Cardiac fibroblast (primary cell): Measurements from ENCODE around the gene DCLRE1B.

Experiments
- DNase-seq, 2 donors: peaks; one replicate each; pipeline versions ENCODE4 v3.0.0 to v3.0.0-alpha.2; 2010; ENCODE audit warnings: low read depth in 2 of 2
- H3K4me3 ChIP-seq, 2 donors: replicated peaks in 1 of 2; 1 replicate in 1 of 2; 2 replicates in 1 of 2; pipeline ENCODE4 v1.5.1; 2011; ENCODE audit warnings: low read depth in 2 of 2, low read length in 2 of 2, mild to moderate bottlenecking in 2 of 2, moderate library complexity in 1 of 2
- TF ChIP-seq, protein P1 (sequence below): IDR thresholded peaks from one replicate; pipeline ENCODE4 v1.5.1; 2011; ENCODE audit warnings: low read depth, mild to moderate bottlenecking, low read length, inconsistent platforms

DCLRE1B gene

DNA sequence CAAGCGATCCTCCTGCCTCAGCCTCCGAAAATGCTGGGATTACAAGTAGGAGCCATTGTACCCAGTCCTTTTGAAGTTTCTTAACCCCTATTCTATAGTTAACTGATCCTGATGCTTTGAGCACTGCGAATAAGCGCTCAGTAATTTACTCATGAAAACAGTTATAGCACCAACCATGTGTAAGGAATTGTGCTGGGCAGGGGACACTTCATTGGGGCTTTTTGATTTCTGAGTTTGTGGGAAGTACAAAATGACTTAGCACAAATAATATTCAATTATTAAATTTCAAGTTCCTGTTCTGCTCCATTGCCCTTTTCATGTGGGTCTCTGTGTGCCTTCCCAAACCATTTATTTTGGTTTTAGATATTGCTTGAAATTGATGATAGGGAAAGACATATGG lies 17.8 kb downstream of the DCLRE1B start:
- no peak for DNase-seq
- H3K4me3 ChIP-seq, result no peak overlapping the region
- TF ChIP-seq, protein P1, sequence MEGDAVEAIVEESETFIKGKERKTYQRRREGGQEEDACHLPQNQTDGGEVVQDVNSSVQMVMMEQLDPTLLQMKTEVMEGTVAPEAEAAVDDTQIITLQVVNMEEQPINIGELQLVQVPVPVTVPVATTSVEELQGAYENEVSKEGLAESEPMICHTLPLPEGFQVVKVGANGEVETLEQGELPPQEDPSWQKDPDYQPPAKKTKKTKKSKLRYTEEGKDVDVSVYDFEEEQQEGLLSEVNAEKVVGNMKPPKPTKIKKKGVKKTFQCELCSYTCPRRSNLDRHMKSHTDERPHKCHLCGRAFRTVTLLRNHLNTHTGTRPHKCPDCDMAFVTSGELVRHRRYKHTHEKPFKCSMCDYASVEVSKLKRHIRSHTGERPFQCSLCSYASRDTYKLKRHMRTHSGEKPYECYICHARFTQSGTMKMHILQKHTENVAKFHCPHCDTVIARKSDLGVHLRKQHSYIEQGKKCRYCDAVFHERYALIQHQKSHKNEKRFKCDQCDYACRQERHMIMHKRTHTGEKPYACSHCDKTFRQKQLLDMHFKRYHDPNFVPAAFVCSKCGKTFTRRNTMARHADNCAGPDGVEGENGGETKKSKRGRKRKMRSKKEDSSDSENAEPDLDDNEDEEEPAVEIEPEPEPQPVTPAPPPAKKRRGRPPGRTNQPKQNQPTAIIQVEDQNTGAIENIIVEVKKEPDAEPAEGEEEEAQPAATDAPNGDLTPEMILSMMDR, result no peak

DNA sequence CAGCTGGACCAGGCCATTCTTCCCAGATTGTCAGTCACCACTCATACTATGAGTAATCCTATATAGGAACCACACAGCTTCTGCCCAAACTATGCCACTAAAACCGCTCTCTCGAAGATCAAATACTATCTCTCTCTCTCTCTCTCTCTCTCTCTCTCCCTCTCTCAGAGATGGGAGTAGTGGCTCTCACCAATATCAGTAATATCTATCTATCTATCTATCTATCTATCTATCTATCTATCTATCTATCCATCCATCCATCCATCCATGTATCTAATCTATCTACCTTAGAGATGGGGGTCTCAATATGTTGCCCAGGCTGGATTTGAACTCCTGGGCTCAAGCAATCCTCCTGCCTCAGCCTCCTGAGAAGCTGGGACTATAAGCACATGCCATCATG lies 19.3 kb downstream of the DCLRE1B start:
- no peak for DNase-seq
- no peak overlapping the region for H3K4me3 ChIP-seq
- TF ChIP-seq, protein P1, result no peak

DNA sequence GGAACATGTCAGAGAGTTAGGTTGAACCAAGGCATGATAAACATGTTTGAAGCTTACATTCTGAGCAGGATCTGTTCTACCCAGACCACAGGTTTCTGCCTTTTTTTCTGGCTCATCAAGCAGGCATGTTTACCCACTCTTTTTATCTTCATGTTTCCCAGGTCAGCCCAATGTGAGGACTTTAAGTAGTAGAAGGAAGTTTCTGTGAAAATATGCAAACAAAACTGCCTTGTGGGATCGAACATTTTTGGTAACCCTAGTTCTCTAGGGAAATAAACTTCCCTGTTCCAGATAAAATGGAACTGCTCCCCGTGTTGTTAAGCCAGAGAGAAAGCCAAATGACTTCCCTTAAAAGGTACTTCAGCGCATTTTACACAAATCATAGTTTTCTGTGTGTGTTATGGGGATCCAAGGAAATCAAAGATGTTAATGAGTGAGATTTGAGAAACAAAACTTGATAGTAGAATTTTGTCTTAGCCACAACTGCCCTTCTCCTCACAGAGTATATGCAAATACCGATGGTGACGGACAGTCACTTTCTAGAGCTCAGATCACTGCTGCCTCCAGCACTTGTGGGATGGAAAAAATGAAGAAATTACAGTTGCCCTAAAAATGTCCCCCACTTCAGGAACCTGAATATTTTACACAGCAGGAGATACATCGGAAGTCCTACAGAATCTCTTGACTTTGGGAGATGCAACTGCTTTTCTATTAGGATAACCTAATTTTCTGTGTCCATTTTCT lies 23.2 kb downstream of the DCLRE1B start:
- peak overlapping the region; percentile 88 to 89 for H3K4me3 ChIP-seq
- TF ChIP-seq, protein P1, result no peak
- DNase-seq, result peak in 1 of 2 donors; percentile 26

DNA sequence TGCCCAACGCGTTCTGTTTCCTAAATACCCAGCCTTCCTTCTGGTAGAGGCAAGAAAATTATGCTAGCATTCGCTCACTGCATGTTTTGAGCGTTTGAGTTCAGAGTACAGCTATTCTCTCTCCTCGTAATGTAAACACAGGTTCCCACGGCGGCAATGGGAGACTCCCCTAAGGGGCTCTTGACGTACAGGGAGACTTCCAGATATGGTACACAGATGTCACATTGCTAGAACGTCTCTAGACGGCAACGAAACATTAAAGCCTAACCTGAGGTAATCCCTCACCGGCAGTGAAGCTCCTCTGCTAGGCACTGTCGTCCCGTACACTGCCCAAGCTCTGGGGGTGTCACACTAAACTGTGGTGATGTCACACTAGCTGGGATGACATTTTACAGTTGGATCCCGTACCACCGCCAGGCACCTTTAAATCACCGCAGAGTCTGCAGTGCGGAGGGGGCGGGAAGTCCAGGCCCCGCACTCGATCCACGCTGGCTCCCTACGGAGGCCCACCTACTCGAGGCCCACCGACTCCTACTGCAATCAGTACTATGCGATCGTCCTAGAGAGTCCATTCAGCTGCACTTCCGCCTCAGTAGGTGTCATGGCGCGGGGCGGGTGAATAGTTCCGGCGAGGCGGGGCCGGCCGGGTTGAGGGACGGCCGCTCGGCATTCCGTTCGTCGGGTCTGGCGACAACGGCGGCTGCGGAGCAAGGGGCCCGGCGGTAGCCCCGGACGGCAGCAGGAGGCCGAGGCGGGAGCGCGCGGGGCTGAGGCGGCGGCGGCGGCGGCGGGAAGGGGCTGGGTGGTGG lies 24.0 kb downstream of the DCLRE1B start, which contains the start of gene HIPK1:
HIPK1 (plus strand) TSS at position 384 of the 809 bp plus-strand sequence.
- peak; percentile 85 to 91 for DNase-seq
- TF ChIP-seq, protein P1, result no peak
- H3K4me3 ChIP-seq, result peak within 1 kb of the TSS; percentile 88 to 89

DNA sequence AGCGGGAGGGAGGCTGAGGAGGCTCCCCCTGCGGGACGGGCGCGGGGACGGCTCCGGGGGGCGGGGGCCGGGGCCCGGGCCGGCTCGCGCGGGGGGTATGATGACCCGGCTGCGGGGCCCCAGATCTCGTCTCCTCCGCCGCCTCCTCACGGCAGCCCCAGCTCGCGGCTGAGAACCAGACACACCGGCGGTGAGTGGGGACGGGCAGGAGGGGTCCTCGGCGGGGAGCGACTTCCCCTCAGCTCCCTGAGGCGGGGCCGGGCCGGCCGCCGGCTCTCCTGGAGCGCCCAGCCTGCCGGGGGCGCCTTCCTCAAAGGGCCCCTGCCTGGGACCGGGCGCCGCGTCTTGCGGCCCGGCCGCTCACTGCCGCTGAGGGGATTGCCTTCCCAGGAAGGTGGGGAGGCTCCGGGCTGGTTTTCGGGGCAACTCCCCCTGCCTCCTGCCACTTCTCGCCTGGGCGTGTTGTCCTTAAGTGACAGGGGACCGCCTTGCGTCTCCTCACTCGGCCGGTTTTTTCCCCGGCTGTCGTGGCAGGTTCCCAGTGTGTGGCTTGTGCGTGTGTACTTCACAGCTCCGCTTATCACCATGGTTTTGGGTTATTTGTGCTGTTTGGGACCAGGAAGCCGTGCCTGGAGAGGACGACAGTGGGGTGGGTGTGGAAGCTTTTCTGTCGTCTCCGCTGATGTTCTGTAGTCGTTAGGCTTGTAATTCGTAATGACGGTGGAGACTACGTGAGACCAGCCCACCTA lies 24.8 kb downstream of the DCLRE1B start:
- TF ChIP-seq, protein P1, result no peak
- H3K4me3 ChIP-seq, result peak overlapping the region; percentile 88 to 89
- peak; percentile 39 to 40 for DNase-seq

DNA sequence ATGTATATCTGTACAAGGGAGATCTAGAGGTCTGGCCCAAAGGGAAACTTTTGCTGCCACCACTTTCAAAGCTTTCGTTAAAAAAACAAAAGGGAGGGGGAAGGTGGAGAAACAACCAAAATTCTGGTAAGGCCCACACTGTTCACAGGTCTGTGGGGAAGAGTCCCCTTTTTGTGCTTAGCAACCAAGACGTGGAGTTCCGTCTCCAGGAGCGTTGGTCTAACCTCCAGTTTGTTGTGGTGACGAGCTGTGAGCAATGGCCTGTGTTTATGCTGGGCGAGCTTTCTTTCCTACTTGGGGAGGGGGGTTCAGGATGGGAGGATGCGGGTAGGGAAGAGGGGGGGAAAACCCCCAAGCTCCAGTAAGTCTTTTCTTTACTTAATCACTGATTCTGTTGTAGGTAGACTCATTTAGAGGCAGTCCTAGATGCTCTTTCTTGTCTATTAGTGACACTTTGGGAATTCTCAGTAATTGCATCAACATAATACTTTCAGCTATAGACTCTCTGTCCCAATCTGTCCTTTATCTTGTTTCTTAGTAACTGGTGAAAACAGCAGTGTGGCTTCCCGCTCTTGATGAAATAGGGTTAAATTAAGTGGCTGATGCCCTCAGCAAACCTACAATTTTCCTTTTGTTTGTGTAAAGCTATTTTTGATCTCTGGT lies 25.5 kb downstream of the DCLRE1B start:
- TF ChIP-seq, protein P1, result no peak
- H3K4me3 ChIP-seq, result peak overlapping the region; percentile 88 to 89
- peak; percentile 72 to 76 for DNase-seq
